ENCODE data around the gene FADS1.

Gene FADS1

GRCh38 chr11:61846362-61847020 is 29.7 kb upstream of the FADS1 start:
- no peak for DNase-seq (ENCODE audit: low read depth in 2 of 2)

GRCh38 chr11:61844909-61845565 is 28.2 kb upstream of the FADS1 start:
- DNase-seq (ENCODE audit: low read depth in 2 of 2), result no peak

GRCh38 chr11:61842528-61842820 is 25.7 kb upstream of the FADS1 start:
- DNase-seq (ENCODE audit: low read depth in 2 of 2), result no peak

GRCh38 chr11:61841636-61842527 is 25.1 kb upstream of the FADS1 start:
- no peak for DNase-seq (ENCODE audit: low read depth in 2 of 2)

GRCh38 chr11:61840371-61840770 is 23.6 kb upstream of the FADS1 start:
- no peak for DNase-seq (ENCODE audit: low read depth in 2 of 2)

- DNase-seq (ENCODE audit: low read depth in 2 of 2), result no peak
Observed at GRCh38 chr11:61839742-61840141, 22.9 kb upstream of the FADS1 start.

GRCh38 chr11:61838921-61839320 is 22.1 kb upstream of the FADS1 start:
- DNase-seq (ENCODE audit: low read depth in 2 of 2), result no peak

GRCh38 chr11:61838501-61838900 is 21.7 kb upstream of the FADS1 start:
- no peak for DNase-seq (ENCODE audit: low read depth in 2 of 2)

GRCh38 chr11:61837411-61838005 is 20.7 kb upstream of the FADS1 start:
- DNase-seq (ENCODE audit: low read depth in 2 of 2), result no peak

GRCh38 chr11:61836193-61836592 is 19.4 kb upstream of the FADS1 start:
- DNase-seq (ENCODE audit: low read depth in 2 of 2), result no peak

- DNase-seq (ENCODE audit: low read depth in 2 of 2), result no peak
Observed at GRCh38 chr11:61834278-61835048, 17.7 kb upstream of the FADS1 start.

GRCh38 chr11:61833926-61834277 is 17.1 kb upstream of the FADS1 start:
- no peak for DNase-seq (ENCODE audit: low read depth in 2 of 2)

- no peak for DNase-seq (ENCODE audit: low read depth in 2 of 2)
Observed at GRCh38 chr11:61833471-61833870, 16.7 kb upstream of the FADS1 start.

- DNase-seq (ENCODE audit: low read depth in 2 of 2), result no peak
Observed at GRCh38 chr11:61832754-61833153, 16.0 kb upstream of the FADS1 start.

- DNase-seq (ENCODE audit: low read depth in 2 of 2), result no peak
Observed at GRCh38 chr11:61832207-61832606, 15.4 kb upstream of the FADS1 start.

GRCh38 chr11:61830237-61831105 is 13.7 kb upstream of the FADS1 start:
- DNase-seq (ENCODE audit: low read depth in 2 of 2), result no peak

GRCh38 chr11:61829806-61830205 is 13.0 kb upstream of the FADS1 start:
- no peak for DNase-seq (ENCODE audit: low read depth in 2 of 2)

GRCh38 chr11:61828629-61829407 is 12.0 kb upstream of the FADS1 start:
- no peak for DNase-seq (ENCODE audit: low read depth in 2 of 2)

- no peak for DNase-seq (ENCODE audit: low read depth in 2 of 2)
Observed at GRCh38 chr11:61828379-61828628, 11.5 kb upstream of the FADS1 start.
